Neuronal stem cell (in vitro differentiated cells): Measurements from ENCODE around the gene RPL36AL.

Experiments
- DNase-seq: peaks from one replicate; pipeline ENCODE4 v3.0.0-alpha.2; 2013; ENCODE audit warnings: low spot score
- H2AFZ ChIP-seq: one replicate; pipeline ENCODE4 v1.6.1; 2013; ENCODE audit warnings: mild to moderate bottlenecking, low read length, inconsistent platforms
- H2AK5ac ChIP-seq: 2 replicates; pipeline ENCODE4 v1.6.1; 2013; ENCODE audit warnings: low read depth, mild to moderate bottlenecking, inconsistent platforms, low read length, moderate library complexity, mixed read lengths
- H2BK120ac ChIP-seq: 2 replicates; pipeline ENCODE4 v1.6.1; 2013; ENCODE audit warnings: low read depth, mild to moderate bottlenecking, inconsistent platforms, low read length, moderate library complexity, mixed read lengths
- H2BK12ac ChIP-seq: one replicate; pipeline ENCODE4 v1.6.1; 2013; ENCODE audit warnings: low read length, inconsistent platforms
- H2BK15ac ChIP-seq: 2 replicates; pipeline ENCODE4 v1.6.1; 2013; ENCODE audit warnings: mild to moderate bottlenecking, low read length, inconsistent platforms, mixed read lengths
- H2BK5ac ChIP-seq: one replicate; pipeline ENCODE4 v1.6.1; 2013; ENCODE audit warnings: inconsistent platforms, mild to moderate bottlenecking, low read length, moderate library complexity
- H3K14ac ChIP-seq: one replicate; pipeline ENCODE4 v1.6.1; 2013; ENCODE audit warnings: low read length, inconsistent platforms
- H3K18ac ChIP-seq: 2 replicates; pipeline ENCODE4 v1.6.1; 2013; ENCODE audit warnings: low read length, inconsistent platforms
- H3K23ac ChIP-seq: 2 replicates; pipeline ENCODE4 v1.6.1; 2013; ENCODE audit warnings: low read depth, mild to moderate bottlenecking, mixed read lengths, low read length, inconsistent platforms; ENCODE audit not compliant: poor library complexity
- H3K27ac ChIP-seq: replicated peaks from 3 replicates; pipeline ENCODE4 v1.5.1; 2013; ENCODE audit warnings: low read length, inconsistent platforms
- H3K27me3 ChIP-seq, 3 experiments: 2 replicates each; pipeline ENCODE4 v1.6.1; 2013; ENCODE audit warnings: low read length in 3 of 3, mild to moderate bottlenecking in 2 of 3, inconsistent platforms in 1 of 3, low read depth in 1 of 3, mixed read lengths in 1 of 3, moderate library complexity in 1 of 3; ENCODE audit not compliant: control insufficient read depth in 3 of 3, insufficient read depth in 3 of 3
- H3K36me3 ChIP-seq, 2 donors: replicated peaks in 1 of 2; 2 replicates each; pipeline ENCODE4 v1.6.1; 2013; ENCODE audit warnings: low read length in 2 of 2; ENCODE audit not compliant: control insufficient read depth in 2 of 2, insufficient read depth in 2 of 2
- H3K4ac ChIP-seq: 2 replicates; pipeline ENCODE4 v1.6.1; 2013; ENCODE audit warnings: inconsistent platforms, mild to moderate bottlenecking, low read length, moderate library complexity
- H3K4me1 ChIP-seq, 2 donors: 1 replicate in 1 of 2; 2 replicates in 1 of 2; pipeline ENCODE4 v1.6.1; 2013; ENCODE audit warnings: low read length in 2 of 2, low read depth in 1 of 2; ENCODE audit not compliant: control insufficient read depth in 2 of 2, insufficient read depth in 1 of 2
- H3K4me2 ChIP-seq: one replicate; pipeline ENCODE4 v1.6.1; 2013; ENCODE audit warnings: mild to moderate bottlenecking, low read length, inconsistent platforms; ENCODE audit not compliant: insufficient read depth, poor library complexity, severe bottlenecking
- H3K4me3 ChIP-seq, 2 donors: 2 replicates each; pipeline ENCODE4 v1.5.1; 2013; ENCODE audit warnings: low read length in 2 of 2, mild to moderate bottlenecking in 2 of 2, inconsistent platforms in 1 of 2, moderate library complexity in 1 of 2
- H3K79me1 ChIP-seq: one replicate; pipeline ENCODE4 v1.6.1; 2013; ENCODE audit warnings: low read depth, mild to moderate bottlenecking, inconsistent platforms, low read length, moderate library complexity
- H3K9ac ChIP-seq: one replicate; pipeline ENCODE4 v1.6.1; 2013; ENCODE audit warnings: mild to moderate bottlenecking, low read depth, low read length, inconsistent platforms; ENCODE audit not compliant: poor library complexity
- H3K9me3 ChIP-seq, 2 donors: replicated peaks in 1 of 2; 2 replicates each; pipeline versions ENCODE3 to v1.6.1; 2013; ENCODE audit warnings: low read length in 2 of 2, mild to moderate bottlenecking in 2 of 2, inconsistent platforms in 1 of 2, low read depth in 1 of 2, mixed read lengths in 1 of 2, moderate library complexity in 1 of 2; ENCODE audit not compliant: control insufficient read depth in 2 of 2, insufficient read depth in 1 of 2
- H4K8ac ChIP-seq: one replicate; pipeline ENCODE4 v1.6.1; 2013; ENCODE audit warnings: low read depth, mild to moderate bottlenecking, inconsistent platforms, low read length, moderate library complexity
- H4K91ac ChIP-seq: one replicate; pipeline ENCODE4 v1.6.1; 2013; ENCODE audit warnings: low read length, low read depth, mild to moderate bottlenecking, inconsistent platforms; ENCODE audit not compliant: poor library complexity
- WGBS, 2 donors: extraction: QIAGEN DNeasy Blood & Tissue Kit; methylation state at CpG; one replicate each; pipeline ENCODE4 v1.1.7; 2013; ENCODE audit warnings: missing lambda C conversion rate in 2 of 2, mixed read lengths in 1 of 2; ENCODE audit not compliant: insufficient read length in 2 of 2, insufficient replicate concordance in 1 of 2; ENCODE audit errors: extremely low coverage in 2 of 2; 5-methylcytosine and 5-hydroxymethylcytosine counted together

The RPL36AL gene

GRCh38 chr14:49640540-49641417 is 20.4 kb upstream of the RPL36AL start:
- Histone ChIP-seq H3K23ac (no peak overlapping the region), H3K14ac (no peak overlapping the region), H3K4me3 (no peak overlapping the region), H2AFZ (no peak overlapping the region), H4K8ac (no peak overlapping the region), H3K27me3 (no peaks in the 10 kb centered on the region), H2AK5ac (no peak overlapping the region), H2BK120ac (no peak overlapping the region), H3K27ac (no peak overlapping the region), H3K9ac (no peak overlapping the region), H2BK5ac (no peak overlapping the region), H3K18ac (no peak overlapping the region), H2BK12ac (no peak overlapping the region), H3K4me1 (no peaks in the 10 kb centered on the region), H3K79me1 (no peaks in the 10 kb centered on the region), H3K4ac (no peak overlapping the region), H3K36me3 (peaks cover 11 to 87% of the 10 kb centered on the region in 2 donors), H4K91ac (no peak overlapping the region), H3K4me2 (no peak overlapping the region), H3K9me3 (peaks cover 0 to 2% of the 10 kb centered on the region in 2 donors), H2BK15ac (no peak overlapping the region)
- no CpG with 5 or more reads among the region's 7 CpGs for WGBS, 2 donors
- DNase-seq: no peak

- WGBS, 2 donors: no CpG with 5 or more reads among the region's 3 CpGs
- Histone ChIP-seq H2BK5ac (no peak overlapping the region), H3K4me2 (no peak overlapping the region), H3K4ac (no peak overlapping the region), H3K79me1 (peaks cover 8% of the 10 kb centered on the region), H4K91ac (no peak overlapping the region), H2AFZ (no peak overlapping the region), H3K36me3 (peaks cover 7 to 62% of the 10 kb centered on the region in 2 donors), H3K18ac (no peak overlapping the region), H3K23ac (no peak overlapping the region), H3K4me3 (no peak overlapping the region), H2AK5ac (no peak overlapping the region), H3K9me3 (no peaks in the 10 kb centered on the region), H2BK120ac (no peak overlapping the region), H3K9ac (no peak overlapping the region), H3K4me1 (peaks cover 0 to 2% of the 10 kb centered on the region in 2 donors), H2BK15ac (no peak overlapping the region), H2BK12ac (no peak overlapping the region), H4K8ac (no peak overlapping the region), H3K14ac (no peak overlapping the region), H3K27ac (no peak overlapping the region), H3K27me3 (no peaks in the 10 kb centered on the region)
- DNase-seq: no peak
Measured at GRCh38 chr14:49637534-49638078, 17.2 kb upstream of the RPL36AL start.

- Histone ChIP-seq H3K36me3 (peaks cover 7 to 60% of the 10 kb centered on the region in 2 donors), H3K23ac (no peak overlapping the region), H2AK5ac (no peak overlapping the region), H2BK5ac (no peak overlapping the region), H3K14ac (no peak overlapping the region), H3K4me1 (peaks cover 0 to 2% of the 10 kb centered on the region in 2 donors), H3K27ac (no peak overlapping the region), H3K9ac (no peak overlapping the region), H3K18ac (no peak overlapping the region), H3K4me2 (no peak overlapping the region), H3K4ac (no peak overlapping the region), H2AFZ (no peak overlapping the region), H2BK15ac (no peak overlapping the region), H2BK120ac (no peak overlapping the region), H3K27me3 (no peaks in the 10 kb centered on the region), H4K91ac (no peak overlapping the region), H2BK12ac (no peak overlapping the region), H3K4me3 (no peak overlapping the region), H4K8ac (no peak overlapping the region), H3K79me1 (peaks cover 8% of the 10 kb centered on the region), H3K9me3 (peaks cover 0 to 4% of the 10 kb centered on the region in 2 donors)
- no peak for DNase-seq
- WGBS, 2 donors: no CpG with 5 or more reads among the region's 1 CpG
Measured at GRCh38 chr14:49636866-49637265, 16.4 kb upstream of the RPL36AL start.
